GM19035 (cell line): ENCODE measurements around the gene FAM9C.
"Not testable (repeated sequence)": the region's sequence is repeated elsewhere in the genome, so short reads cannot be mapped to it uniquely, and the experiment has no call there.

Experiments
- ATAC-seq: cut with Tn5 transposase; IDR thresholded peaks from one replicate; pipeline ENCODE4 v1.9.1; 2021; ENCODE audit not compliant: unreplicated experiment

FAM9C gene

DNA sequence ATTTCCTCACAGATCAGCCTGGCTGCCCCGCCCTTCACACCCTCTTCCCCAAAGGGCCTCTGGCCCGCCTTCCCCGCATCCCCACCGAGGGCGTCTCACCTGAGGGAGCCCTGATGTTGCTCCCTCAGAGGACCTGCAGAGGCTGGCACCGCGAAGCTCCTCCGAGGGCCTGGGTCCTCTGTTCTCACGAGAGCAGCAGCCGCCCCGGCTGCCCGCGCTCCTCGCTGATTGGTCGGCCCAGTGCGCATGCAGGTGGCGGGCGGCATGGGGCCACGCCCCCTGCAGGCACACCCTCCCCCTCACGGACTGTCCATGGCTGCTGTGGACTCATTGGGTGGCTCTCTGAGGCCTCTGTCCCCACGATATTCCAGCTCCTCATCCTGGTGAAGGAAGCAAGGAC is at the start of gene FAM9C:
Gene FAM9C (minus strand): TSS at position 180 of the 400 bp plus-strand sequence. CDS start 831 bp downstream, outside the sequence.
- ATAC-seq, result no peak

GRCh38 chrX:13093529-13094140 is 49.2 kb upstream of the FAM9C start:
- ATAC-seq, result no peak

DNA sequence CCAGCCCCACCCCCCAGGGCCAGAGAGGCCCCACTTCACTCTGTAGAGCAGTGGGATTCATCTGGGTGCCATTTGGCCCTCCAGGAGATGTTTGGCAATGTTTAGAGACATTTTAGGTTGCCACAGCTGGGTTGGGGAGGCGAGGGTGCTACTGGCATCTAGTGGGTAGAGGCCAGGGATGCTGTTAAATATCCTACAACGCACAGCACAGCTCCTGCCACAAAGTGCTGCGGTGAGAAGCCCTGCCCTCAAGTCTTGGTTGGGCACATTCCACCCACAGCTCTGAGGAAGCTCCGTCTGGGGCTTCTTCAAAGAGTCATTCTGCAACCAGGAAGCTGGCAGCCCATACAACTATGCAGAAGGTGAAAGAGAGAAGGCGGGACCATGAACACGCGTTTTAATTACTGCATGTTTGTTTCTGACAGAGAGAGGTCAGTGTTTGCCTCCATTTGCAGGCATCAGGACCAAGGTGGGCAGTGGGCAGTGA is 48.1 kb upstream of the FAM9C start:
- ATAC-seq, result peak; percentile 63

- no peak for ATAC-seq
Measured at GRCh38 chrX:13091111-13091765, 46.8 kb upstream of the FAM9C start.

- ATAC-seq, result no peak
Measured at GRCh38 chrX:13090339-13091110, 46.1 kb upstream of the FAM9C start.

GRCh38 chrX:13090027-13090338 is 45.6 kb upstream of the FAM9C start:
- no peak for ATAC-seq

- peak; percentile 0 for ATAC-seq
Measured at GRCh38 chrX:13088156-13088487, 43.7 kb upstream of the FAM9C start.

DNA sequence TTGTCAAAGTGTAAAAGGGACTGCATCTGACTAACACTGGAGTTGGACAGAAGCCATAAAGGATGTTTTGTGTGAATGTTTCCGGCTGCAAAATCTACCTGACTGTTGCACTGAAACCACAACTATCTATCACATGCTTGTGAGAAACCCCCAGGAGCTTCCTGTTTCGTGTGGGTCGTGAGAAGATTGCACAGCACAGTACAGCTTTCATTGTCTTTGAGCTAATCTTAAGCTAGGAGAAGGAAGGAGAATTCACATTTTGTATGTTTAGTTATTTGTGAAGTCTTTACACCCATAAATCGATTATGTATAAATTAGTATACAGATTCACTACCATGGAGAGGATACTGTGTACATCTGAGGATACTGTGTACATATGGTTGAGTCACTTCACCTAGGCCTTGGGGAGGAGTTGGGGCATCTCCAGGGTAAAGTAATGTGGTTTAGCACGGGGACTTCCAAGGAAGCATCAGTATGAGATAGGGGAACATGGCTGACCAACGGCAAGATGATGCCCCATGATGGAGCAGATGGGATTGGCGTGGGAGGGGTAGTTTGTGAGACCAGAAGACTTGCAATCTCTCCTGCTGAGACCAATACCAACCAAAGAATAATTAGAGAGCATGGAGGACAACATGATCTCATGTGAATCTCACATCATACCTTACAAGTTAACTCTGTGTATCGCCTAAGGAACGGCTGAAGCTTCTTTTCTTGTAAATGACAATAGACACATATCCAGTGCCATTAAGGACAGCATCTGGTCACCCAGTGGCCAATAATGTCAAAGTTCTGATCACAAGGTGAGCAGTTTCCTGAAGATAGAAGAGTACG is 43.1 kb upstream of the FAM9C start:
- ATAC-seq, result peak; percentile 65

GRCh38 chrX:13086793-13087321 is 42.4 kb upstream of the FAM9C start:
- not testable (repeated sequence) for ATAC-seq

- no peak for ATAC-seq
Measured at GRCh38 chrX:13086076-13086475, 41.7 kb upstream of the FAM9C start.

GRCh38 chrX:13085526-13085925 is 41.1 kb upstream of the FAM9C start:
- ATAC-seq, result no peak

- ATAC-seq, result no peak
Measured at GRCh38 chrX:13084611-13085010, 40.2 kb upstream of the FAM9C start.

DNA sequence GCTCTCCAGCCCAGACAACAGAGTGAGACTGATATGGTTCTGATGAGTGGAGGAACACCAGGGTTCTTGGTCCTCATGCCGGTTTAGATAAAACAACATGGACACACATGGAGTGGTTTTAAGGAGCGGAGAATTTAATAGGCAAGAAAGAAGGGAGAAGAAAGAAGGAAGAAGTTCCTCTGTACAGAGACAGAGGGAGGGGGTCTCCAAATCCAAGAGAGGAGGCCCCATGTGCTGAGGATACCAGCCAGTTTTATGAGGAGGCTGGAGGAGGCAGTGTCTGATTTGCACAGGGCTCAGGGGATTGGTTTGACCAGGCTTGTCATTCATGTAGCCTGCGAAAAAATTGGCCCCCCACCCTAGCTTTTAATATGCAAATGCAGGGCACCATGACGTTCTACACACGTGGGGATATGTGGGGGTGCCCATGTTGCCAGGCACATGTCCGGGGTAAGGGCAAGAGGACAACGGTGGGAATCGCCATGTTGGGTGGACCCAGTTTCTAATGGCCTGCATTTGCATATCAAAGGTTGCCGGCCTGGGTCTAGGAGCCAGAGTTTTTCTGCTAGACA is 39.4 kb upstream of the FAM9C start:
- not testable (repeated sequence) for ATAC-seq

DNA sequence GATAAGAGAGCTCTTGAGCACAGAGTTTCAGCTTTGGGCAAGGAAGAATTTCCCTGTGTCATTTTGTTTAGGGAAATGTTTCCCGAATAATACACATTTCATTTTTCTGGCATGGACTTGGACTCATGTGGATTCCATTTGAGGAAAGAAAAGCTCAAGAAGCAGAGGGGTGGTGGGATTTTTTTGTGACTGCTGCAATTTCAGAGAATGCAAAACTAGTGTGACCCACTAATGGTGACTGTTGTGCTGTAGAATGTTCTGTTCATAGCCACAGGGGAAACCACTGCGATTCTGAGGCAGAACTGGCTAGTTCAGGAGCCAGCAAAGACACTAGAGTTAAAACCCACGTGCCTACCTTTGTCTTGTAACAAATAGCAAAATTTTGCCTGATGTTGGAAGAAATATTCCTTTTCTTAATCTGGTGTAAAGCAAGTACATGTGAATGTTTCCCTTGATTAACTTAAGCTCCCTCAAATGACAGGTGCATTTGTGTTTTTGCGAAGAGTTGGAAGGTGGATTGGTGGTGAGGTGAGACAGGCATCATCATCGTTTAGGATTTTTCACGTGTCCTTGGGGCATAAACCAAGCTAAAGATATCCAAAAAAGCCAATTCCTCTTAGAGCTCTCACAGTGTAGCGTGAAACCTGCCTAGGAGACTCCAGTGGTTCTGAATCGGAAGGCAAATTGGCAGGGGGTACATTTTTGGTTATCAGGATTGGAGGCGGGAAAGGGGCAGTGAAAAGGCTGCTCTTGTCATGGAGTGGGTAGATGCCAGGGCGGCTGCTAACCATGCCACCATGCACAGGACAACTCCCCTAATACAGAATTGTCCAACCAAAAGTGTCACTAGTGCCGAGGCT is 38.0 kb upstream of the FAM9C start:
- no peak for ATAC-seq

- no peak for ATAC-seq
Measured at GRCh38 chrX:13081395-13082205, 37.2 kb upstream of the FAM9C start.

DNA sequence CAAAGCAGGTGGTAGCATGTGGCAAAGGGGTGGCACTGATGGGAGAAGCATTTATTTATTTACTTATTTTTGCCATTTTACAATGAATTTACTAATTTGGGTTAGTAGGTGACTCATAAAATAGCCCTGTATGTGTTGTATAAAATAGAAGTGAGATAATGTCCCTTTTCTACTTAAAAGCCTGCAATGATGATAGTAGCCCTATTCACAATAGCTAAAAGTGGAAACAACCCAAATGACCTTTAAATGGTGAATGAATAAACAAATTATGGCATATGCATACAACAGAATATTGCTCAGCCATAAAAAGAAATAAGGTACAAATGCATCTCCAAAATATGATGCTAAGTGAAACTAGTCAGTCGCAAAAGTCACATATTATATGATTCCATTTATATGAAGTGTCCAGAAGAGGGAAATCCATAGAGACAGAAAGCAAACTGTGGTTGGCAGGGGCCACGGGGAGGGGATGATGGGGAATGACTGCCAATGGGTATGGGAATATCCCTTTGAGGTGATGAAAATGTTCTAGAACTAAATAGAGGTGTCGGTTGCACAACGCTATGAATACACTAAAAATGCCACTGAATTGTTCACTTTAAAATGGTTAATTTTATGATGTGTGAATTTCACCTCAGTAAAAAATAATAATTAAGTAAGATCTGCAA is 35.8 kb upstream of the FAM9C start:
- no peak for ATAC-seq

- ATAC-seq, result no peak
Measured at GRCh38 chrX:13078739-13079444, 34.5 kb upstream of the FAM9C start.

- ATAC-seq, result no peak
Measured at GRCh38 chrX:13077168-13077567, 32.7 kb upstream of the FAM9C start.
